Loucy (cell line): ENCODE data around the gene NLGN1.

Source experiments
- H2AFZ ChIP-seq: fragments of 200-600 bp; sonication (generic); 2 replicates; pipeline ENCODE4 v1.6.0; 2016; ENCODE audit warnings: antibody characterized with exemption, mild to moderate bottlenecking, low read length, moderate library complexity
- H3F3A ChIP-seq: fragments of 200-600 bp; 2 replicates; pipeline ENCODE4 v1.6.0; 2016; ENCODE audit warnings: antibody characterized with exemption, low read depth, mild to moderate bottlenecking
- H3K27me3 ChIP-seq: fragments of 200-600 bp; sonication (generic); 2 replicates; pipeline ENCODE4 v1.6.1; 2014; ENCODE audit warnings: low read length, mild to moderate bottlenecking; ENCODE audit not compliant: insufficient read depth, poor library complexity, severe bottlenecking
- H3K36me3 ChIP-seq: fragments of 200-600 bp; sonication (generic); 2 replicates; pipeline ENCODE4 v1.6.1; 2016; ENCODE audit warnings: low read length; ENCODE audit not compliant: insufficient read depth
- H3K4me1 ChIP-seq: fragments of 200-600 bp; sonication (generic); 2 replicates; pipeline ENCODE4 v1.5.1; 2014; ENCODE audit warnings: low read length, mild to moderate bottlenecking; ENCODE audit not compliant: insufficient read depth, poor library complexity, severe bottlenecking
- H3K4me2 ChIP-seq: fragments of 200-600 bp; sonication (generic); 2 replicates; pipeline ENCODE4 v1.6.0; 2014; ENCODE audit warnings: antibody characterized with exemption, low read length, low read depth, mild to moderate bottlenecking; ENCODE audit not compliant: poor library complexity, severe bottlenecking
- H3K4me3 ChIP-seq: fragments of 200-600 bp; sonication (generic); 2 replicates; pipeline ENCODE4 v1.5.1; 2014; ENCODE audit warnings: low read length, mild to moderate bottlenecking, mixed read lengths; ENCODE audit not compliant: poor library complexity, severe bottlenecking
- H3K79me2 ChIP-seq: fragments of 200-600 bp; sonication (generic); 2 replicates; pipeline ENCODE4 v1.6.1; 2014; ENCODE audit warnings: low read length; ENCODE audit not compliant: insufficient read depth
- H3K9ac ChIP-seq: fragments of 200-600 bp; sonication (generic); 2 replicates; pipeline ENCODE4 v1.6.0; 2014; ENCODE audit warnings: mild to moderate bottlenecking, low read depth, low read length, moderate library complexity; ENCODE audit not compliant: poor library complexity, severe bottlenecking
- H3K9me2 ChIP-seq: fragments of 200-600 bp; sonication (generic); replicated peaks from 2 replicates; pipeline ENCODE4 v1.6.1; 2016; ENCODE audit warnings: low read depth, low read length, mixed read lengths
- H3K9me3 ChIP-seq: fragments of 200-600 bp; sonication (generic); 2 replicates; pipeline ENCODE4 v1.6.1; 2014; ENCODE audit warnings: mild to moderate bottlenecking, antibody characterized with exemption, low read length, low read depth; ENCODE audit not compliant: insufficient read depth
- H4K20me1 ChIP-seq: fragments of 200-600 bp; sonication (generic); 2 replicates; pipeline ENCODE4 v1.6.0; 2014; ENCODE audit warnings: antibody characterized with exemption, low read length, mild to moderate bottlenecking; ENCODE audit not compliant: insufficient read depth, poor library complexity, severe bottlenecking
- CTCF ChIP-seq: fragments of 200-600 bp; sonication (generic); conservative IDR thresholded peaks from 2 replicates; pipeline ENCODE4 v1.5.1; 2014; ENCODE audit warnings: mild to moderate bottlenecking, antibody characterized with exemption, low read length
- EZH2phosphoT487 ChIP-seq: fragments of 200-600 bp; IDR thresholded peaks from 2 replicates; pipeline ENCODE4 v1.6.1; 2018; ENCODE audit warnings: antibody characterized with exemption, mild to moderate bottlenecking, moderate library complexity, borderline replicate concordance

NLGN1 gene

DNA sequence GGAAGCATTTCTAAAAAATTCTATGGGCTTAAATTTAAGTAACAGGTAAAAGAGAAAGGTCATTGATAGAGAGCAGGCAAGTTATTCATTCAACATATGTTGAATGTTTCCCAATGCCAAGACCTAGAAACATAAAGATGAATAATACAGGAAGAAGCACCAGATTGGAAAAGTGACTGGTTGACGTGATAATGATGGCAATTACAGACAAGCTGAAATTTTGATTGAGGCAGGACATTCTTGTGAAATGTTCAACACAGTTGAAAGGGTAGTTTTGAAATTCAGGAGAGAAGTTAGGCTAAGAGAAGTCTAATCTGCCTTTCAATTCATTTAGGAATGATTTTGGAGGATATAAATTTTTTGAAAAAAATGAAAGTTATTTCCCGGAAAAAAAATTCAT, 925.2 kb downstream of the NLGN1 start:
- Histone ChIP-seq H3K79me2 (no peaks in the 10 kb centered on the region), H3K36me3 (no peaks in the 10 kb centered on the region), H3K9ac (no peak overlapping the region), H3K9me3 (no peaks in the 10 kb centered on the region), H3K27me3 (no peaks in the 10 kb centered on the region), H2AFZ (no peak overlapping the region), H3K9me2 (no peaks in the 10 kb centered on the region), H3F3A (no peaks in the 10 kb centered on the region), H4K20me1 (no peaks in the 10 kb centered on the region), H3K4me2 (no peak overlapping the region), H3K4me3 (no peak overlapping the region), H3K4me1 (no peaks in the 10 kb centered on the region)
- TF ChIP-seq EZH2phosphoT487 (no peak), CTCF (no peak)

DNA sequence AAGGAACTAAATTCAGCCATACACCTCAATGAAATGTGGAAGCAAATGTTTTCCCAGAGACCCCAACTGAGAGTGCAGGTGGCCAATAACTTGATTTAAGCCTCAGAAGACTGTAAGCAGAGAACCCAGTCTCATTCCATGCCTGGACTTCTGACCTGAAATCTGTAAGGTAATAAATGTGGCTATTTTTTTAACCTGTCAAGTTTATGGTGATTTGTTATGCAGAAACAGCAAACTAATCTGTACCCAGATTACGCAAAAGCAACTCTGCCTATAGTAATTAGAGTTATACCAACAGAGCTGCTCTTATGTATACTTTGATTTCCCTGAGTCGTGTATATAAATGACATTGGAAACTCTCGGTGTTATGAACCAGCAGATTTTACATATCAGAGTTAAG, 927.6 kb downstream of the NLGN1 start:
- Histone ChIP-seq H4K20me1 (no peaks in the 10 kb centered on the region), H3F3A (no peaks in the 10 kb centered on the region), H3K79me2 (no peaks in the 10 kb centered on the region), H3K9me3 (no peaks in the 10 kb centered on the region), H3K9me2 (no peaks in the 10 kb centered on the region), H3K4me1 (no peaks in the 10 kb centered on the region), H3K4me2 (no peak overlapping the region), H3K9ac (no peak overlapping the region), H3K4me3 (no peak overlapping the region), H2AFZ (no peak overlapping the region), H3K27me3 (no peaks in the 10 kb centered on the region), H3K36me3 (no peaks in the 10 kb centered on the region)
- TF ChIP-seq CTCF (no peak), EZH2phosphoT487 (no peak)

DNA sequence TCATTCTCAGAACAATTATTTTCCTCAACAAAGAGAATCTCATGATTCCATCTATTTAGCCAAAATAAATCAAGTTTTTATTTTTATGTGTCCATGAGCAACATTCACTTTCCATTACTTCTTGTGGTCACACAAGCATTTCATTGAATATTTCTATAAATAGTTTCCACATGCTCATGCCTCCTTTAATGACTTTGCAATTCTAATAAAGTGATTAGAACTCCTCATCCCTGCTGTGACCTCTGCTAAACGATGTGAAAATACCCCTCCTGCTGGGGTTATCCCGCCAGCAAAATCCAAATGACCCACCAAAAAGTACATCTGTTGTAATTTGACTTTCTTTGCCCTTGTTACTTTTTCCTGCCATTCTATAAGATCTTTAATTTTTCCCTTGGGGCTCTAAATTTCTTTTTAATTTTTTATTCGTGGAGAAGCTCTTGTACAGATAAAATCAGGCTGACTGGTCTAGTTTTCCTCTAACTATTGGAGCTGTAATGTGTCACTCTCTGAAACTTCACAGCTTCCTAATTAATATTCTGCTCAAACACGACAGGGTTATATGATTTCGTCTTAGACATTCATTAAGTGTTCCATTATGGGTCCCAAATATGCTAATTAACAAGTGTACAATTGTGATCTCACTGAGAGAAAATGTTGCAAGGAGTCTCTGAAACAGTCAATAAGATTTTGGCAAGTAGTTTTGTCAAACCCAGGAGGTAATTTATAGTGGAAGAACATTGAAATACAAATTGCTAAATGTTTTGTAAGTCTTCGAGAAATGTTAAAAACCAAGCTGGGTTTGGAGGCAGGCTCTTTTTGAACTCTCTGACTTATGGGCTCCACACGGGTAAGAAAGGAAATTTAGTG, 928.5 kb downstream of the NLGN1 start:
- Histone ChIP-seq H3K9me2 (no peaks in the 10 kb centered on the region), H4K20me1 (no peaks in the 10 kb centered on the region), H3F3A (no peaks in the 10 kb centered on the region), H3K9me3 (no peaks in the 10 kb centered on the region), H3K4me1 (no peaks in the 10 kb centered on the region), H3K9ac (no peak overlapping the region), H3K27me3 (no peaks in the 10 kb centered on the region), H3K79me2 (no peaks in the 10 kb centered on the region), H3K4me2 (no peak overlapping the region), H2AFZ (no peak overlapping the region), H3K4me3 (no peak overlapping the region), H3K36me3 (no peaks in the 10 kb centered on the region)
- TF ChIP-seq EZH2phosphoT487 = no peak
- TF ChIP-seq CTCF = no peak
